ENCODE measurements around the gene SMYD3. TPM values are rescaled to one million over a fixed set of nuclear protein-coding genes. Genes with fewer than 3 reads are reported as not detected.

Gene SMYD3
- polyA plus RNA-seq, 1 donor: 7.1 TPM

DNA sequence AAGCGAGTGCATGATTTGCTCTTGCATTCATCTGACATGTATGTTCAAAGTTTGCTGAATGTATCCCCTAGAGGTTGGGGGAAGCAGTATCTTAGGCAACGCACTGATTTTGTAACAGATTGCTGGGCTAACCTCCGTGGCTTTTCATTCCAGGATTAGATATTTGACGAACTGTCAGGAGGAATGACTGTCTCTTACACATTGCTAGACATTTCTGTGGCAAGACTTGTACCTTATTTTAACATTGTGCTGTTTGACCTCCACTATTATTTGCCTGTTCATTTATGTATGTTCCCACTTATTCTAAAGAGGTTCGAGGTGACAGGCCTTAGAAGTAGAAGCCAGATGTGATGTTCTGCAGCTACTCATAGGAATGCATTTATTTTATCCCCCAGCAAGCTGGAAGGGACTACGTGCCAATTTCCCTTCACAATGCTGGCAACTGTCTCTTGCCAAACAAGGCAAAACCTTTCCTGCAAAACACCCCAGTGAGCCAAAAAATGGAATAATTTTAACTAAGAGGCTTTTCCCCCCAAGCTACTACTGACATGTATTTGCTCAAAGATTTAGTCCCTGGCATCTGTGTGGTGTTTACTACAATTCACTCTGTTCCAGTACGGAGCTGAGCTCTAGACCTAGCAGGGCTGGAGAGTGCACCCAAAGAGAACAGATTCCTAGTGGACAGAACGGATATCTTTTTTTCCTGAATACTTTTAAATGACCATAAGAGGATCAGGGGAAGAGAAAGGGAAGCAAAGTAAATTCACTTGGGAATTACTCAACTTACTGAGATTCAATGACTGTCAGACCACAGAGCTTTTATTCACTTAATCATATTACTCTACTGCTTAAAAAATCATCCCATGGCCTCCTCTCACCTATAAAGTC is 646.2 kb downstream of the SMYD3 start:
- no peak for DNase-seq

DNA sequence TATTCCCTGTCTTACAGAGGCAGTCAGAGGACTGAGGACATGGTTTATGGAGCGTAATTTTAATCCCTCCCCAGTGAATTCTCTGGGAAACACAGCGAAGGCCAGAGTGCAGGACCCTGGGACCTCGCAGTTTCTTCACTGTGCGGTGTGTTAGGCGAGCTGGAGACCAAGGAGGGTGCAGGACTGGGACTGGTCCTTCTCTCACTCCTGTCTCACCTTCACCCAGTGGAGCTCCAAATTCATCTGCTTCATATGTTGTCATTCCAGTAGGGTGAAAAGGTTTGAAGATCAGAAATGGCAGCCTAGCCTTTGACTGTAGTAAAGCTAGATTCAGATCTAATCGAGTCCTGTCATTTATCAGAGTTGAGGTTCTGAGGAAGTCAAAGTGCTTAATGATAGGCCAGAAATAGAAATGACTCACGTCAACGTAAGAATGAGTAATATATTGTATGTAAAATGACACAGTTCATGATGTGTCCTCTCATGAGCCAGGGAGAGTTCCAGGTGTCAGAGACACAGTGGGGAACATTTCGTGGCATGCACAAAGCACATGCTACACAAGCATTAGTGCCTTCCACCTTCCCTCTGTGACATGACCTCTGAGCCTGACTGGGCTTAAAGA is 647.5 kb downstream of the SMYD3 start:
- DNase-seq: no peak

DNA sequence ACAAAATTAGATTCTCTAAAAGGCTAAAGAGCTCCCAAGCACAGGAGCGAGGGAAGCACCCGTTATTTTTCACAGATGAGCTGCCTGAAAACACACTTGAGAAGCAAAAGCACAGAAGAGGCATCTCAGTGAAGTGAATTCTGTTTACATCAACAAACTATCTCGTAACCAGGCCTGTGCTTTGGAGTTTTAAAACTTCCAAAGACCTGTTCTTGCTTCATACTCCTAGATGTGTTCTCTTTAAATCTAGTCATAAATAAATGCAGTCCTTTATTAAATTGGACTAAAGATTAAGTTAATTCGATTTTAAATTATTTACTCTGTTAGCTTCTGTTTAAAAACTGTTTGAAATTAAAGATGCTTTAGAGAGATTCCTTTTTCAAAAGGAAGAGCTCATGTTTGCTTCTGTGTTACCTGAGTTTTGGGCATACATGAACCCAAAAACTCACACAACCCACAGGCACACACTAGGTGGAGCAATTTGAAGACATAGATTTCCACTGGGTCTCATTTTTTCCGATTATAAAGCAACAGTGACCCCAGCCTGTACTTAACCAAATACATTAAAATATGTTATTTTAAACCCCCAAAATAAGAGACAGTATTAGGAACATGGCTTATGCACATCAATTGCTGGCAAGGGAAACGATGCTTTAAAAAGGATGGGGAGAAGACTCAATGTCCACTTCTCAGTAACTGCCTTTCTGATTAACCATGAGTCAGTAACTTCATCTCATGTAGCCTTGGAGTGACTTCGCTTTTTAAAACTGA is 648.2 kb downstream of the SMYD3 start:
- DNase-seq: no peak

DNA sequence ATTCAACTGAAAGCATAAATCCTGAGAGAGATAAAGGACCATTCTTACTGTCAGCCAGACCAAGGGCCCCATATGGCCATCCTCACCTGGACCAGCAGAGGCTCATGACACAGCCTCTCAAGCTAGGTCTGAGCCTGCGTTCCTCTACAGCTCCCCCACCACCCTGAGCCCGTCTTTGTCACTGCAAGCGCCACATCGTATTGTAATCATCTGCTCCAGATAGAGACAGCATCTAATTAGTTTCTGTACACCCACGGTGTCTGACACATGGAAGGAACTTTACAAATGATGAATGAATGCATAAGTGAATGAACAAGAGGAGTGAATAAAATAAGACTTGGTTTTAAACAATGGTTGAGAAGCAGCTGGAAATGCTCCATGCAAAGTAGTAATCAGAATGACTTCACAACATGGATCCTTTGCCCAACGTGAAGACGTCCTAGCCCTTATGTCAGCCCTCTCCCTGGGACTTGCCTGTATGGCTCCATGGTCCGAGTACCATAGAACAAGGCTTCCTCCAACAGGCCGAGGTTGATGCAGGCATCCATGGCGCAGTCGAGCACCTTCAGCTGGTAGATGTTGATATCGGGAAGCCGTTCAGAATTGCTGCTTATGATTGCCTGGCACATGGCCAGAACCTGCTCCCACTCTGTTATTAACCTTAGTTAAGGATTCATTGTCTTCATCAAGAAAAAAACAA is 648.9 kb downstream of the SMYD3 start:
- DNase-seq: no peak

DNA sequence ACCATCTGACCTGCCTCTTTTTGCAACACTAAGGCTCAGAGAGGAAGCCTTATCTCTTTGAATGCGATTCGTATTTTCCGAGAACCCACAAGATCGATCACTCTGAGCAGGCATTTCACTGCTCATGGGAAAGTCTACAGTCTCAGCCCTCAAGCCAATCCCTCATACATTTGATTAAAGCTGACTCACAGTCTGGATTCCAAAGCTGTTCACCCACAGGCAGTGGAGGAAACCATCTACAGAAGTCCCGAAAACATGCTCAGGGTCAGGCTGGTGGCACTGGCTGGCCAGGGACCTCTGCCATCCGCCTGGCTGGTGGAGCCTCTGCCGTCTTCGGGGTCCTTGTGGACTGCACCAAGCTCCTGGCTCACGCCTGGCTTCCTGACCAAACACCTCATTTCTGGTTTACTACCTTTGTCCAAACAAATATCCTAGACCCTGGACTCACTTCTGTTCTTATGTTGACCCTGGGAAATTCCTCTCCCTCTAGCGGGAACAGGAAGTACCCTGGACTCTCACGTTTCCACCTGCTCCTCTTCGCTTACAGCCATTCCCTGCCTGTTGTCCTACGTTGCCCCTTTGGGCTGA is 650.0 kb downstream of the SMYD3 start:
- DNase-seq: no peak

DNA sequence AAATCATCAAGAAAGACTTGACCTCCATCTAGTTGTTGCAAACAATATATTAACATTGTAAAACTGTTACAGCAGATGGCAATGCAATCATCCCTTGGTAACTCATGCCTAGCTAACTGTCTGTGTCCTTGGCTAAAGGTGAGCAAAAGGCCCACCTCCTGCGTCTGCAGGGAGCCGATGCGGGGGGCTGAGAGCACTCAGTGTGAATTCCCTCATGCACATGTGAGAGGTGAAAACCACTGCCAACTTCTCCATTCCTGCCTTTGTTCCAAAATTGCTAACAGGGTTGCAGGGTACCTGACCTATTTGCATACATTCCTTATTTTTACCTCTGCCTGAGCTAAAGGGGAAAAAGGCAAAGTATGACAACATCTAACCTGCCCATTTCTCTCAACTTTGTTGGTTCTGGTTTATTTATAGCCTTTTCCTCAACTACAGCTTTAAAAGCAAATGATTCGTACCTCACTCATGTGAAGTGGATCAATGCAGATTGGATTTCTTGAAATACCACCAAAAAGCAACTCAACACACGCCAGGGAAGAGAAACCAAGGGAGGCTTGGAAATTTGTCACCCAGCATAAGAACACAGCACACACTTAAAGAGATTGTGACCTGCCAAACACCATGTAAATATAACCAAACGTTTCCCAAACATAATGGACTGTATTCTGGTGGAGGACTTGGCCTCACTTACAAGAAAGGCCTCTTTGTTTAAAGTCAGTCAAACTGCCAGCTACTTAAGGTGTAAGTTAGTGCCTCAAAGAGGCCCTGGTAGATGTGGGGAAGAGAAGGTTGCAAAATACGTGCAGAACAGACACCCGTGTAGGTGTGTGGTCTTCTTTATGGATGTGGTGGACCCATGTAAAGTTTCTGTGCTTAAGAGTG is 651.0 kb downstream of the SMYD3 start:
- no peak for DNase-seq

DNA sequence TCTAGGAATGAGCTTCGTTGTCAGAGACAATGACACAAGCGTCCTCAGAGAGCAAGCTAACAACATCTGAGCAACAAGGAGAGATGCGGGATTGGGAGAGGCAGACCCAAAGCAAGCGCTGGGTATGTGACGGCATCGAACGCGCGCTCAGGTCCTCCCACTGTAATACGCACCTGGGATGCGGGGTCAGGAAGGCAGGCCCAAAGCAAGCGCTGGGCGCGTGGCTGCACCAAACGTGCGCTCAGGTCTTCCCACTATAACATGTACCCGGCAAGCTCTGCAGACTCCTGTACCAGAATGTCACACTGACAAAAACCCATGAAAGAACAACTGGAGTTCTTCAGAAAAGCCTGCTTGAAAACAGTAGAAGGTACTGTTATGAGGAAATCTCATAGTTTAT is 653.8 kb downstream of the SMYD3 start:
- DNase-seq: no peak

DNA sequence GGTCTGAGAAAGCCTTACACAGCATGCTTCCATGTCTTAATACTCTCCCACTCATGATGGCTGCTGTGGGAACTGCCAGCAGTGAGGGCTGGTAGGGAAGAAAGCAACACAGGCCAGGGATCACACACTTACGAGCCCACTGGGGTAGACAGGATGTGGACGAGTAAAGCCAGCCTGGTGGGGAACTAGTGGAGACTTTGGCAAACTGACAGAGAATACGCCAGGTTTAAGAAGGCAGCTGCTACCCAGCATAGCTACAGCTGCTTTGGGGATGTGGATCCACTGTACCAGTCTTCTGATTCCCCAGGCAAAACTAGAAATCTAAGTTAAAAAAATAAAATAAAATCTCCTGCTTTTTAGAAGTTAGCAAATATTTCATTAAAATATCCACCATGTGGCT is 664.0 kb downstream of the SMYD3 start:
- DNase-seq: no peak

DNA sequence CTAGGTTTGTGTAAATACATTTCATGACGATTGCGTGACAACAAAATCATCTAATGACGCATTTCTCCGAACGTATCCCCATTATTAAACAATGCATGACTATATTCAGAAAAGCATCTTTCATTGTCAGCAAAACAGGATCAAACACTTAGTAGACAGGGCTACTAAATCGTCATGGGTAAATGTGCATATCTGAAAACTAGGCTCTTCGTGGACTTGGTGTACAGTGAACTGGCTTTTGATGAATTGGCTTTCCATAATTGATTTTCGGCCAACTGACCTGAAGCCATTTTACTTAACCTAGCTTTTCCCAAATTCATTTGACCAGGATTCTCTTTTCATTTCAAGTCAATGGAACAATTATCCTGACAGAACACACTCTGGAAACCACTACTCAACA is 665.0 kb downstream of the SMYD3 start:
- DNase-seq: no peak

DNA sequence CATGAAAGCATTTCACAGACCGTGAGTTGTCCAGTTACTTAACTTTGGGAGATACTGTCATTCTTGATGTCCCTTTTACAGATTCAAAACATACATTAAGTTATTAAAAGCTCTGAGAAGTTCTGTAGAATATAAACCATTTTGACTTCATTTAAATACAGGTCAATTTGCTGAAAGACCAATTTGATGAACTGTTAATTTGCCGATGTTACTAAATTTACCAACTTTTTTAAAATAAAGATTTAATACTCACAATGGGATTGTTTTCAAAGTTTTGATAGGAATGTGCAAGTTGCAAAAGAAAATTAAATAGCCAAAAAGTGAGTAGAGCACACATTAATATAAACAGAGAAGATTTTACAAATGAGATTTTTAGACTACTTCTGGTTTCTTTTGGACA is 666.1 kb downstream of the SMYD3 start:
- no peak for DNase-seq

DNA sequence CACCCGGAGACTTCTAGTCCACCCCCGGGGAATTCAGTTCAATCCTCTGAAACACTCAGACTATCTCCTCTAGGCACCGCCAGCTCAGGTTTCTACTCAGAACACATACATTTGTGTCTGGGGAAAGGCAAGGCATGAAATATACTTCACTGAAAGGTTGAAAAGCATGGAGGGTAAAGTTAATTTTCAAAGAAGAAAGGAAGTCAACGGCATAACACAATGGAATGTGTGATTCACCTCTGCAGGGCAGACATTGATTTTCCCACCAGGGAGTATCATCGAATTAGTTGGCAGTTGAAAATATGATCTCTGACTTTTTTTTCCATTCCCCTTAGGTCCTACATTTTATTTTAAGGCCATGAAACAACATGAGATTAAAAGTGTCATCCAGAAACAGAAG is 669.4 kb downstream of the SMYD3 start:
- no peak for DNase-seq

DNA sequence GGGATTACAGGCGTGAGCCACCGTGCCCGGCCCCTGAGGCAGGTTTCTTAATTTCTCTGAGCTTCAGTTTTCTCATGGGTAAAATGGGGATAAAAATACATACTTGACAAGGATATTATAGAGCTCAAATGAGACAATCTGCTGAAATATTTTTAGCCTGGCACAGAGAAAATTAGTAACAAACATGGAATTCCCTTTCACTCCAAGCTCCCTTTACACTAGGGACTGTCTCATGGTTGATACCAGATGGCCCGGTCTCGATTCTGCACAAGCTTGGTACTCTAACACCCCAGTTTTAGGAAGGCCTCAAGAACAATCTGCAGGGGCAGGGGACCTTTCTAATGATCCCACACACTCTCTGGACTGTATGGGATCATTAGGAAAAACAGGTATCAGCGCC is 671.7 kb downstream of the SMYD3 start:
- no peak for DNase-seq

DNA sequence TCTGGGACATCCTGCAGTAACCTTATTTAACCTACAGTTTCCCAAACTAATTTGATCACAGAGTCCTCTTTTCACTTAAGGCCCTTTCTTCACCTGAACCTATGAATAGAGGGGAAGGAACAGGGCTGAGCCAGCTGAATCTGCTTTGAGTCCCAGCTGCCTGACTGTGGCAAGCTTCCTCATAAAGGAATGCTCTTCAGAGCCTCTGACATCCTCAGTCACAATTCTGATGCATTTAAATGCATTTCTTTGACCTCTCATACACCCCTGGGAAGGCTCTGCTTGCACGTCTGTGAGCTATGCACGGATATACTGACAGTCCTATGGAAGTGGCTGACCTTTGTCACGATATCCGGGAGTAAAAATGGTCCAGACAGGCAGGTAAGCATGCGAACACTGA is 673.1 kb downstream of the SMYD3 start:
- no peak for DNase-seq

DNA sequence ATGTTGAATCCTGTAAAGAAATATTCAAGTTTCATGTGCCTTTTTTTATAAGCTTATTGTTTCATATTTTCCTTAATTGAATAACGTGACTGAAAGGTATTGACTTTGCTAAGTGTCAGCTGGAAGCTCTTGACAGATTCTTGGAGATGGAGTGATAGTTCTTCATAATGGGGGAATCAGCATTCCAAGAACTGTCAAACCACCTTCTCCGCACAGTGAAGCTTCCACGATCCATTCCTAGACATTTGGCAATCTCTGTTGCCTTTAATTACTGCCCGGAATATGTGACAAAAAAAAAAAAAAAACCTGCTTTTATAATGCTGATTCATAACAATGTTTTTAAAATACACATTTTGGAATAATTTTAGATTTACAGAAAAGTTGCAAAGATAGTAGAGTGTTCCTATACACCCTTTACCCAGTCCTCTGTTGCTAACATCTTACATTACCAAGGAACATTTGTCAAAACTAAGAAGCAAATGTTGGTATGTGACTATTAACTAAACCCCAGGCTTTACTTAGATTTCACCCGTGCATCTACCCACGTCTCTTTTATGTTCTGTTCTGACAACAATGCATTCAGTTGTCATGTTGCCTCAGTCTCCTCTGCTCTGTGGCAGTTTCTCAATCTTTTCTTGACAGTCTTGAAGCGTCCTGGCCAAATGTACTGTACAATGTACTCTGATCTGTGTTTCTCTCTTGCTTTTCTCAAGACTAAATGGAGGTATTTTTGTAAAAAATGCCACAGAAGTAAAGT is 674.1 kb downstream of the SMYD3 start:
- DNase-seq: no peak

DNA sequence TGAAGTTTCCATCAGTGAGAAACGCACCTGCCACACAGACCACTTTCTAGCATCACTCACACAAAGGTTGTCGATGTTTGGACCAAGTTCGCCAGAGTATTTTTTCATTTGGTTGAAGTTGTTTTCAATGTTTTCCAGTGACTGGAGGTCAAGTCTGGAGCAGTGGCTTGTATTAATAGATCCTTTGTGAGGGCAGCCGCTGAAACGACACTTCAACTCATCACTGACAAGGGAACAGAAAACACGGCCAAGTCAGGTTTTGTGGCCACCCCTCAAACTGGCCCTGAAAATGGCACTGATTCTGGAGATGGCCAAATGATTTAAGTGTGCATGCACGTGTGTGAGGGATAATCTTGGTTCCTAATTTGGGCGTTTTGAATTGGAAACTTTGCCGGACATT is 675.6 kb downstream of the SMYD3 start:
- no peak for DNase-seq

DNA sequence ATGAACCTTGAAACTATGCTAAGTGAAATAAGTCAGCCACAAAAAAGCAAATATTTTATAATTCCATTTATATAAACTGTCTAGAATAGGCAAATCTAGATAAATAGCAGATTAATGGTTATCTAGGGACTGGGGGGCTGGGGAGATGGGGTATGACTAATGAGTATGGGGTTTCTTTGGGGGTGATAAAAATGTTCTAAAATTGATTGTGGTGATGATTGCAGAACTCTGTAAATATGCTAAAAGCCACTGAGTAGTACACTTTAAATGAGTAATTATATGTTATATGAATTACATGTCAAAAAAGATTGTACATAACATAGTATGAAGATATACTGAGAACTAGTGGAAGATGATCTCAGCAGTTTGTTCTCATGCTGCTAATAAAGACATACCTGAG is 677.3 kb downstream of the SMYD3 start:
- DNase-seq: no peak

DNA sequence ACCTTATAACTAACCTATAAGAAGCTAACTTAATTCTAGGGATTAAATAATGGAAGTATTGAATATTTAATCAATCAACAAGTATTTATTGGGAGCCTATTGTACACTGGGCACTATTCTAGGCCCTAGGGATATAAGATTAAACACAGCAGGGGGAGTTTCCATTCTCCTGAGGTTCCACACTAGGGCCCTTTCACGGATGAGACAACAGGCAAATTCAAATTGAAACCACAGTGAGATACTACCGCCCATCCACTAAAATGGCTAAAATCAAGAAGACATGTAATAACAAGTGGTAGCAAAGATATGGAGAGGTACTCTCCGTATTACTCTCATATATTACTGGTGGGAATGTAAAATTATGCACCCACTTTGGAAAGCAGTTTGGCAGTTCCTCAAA is 677.9 kb downstream of the SMYD3 start:
- DNase-seq: no peak

DNA sequence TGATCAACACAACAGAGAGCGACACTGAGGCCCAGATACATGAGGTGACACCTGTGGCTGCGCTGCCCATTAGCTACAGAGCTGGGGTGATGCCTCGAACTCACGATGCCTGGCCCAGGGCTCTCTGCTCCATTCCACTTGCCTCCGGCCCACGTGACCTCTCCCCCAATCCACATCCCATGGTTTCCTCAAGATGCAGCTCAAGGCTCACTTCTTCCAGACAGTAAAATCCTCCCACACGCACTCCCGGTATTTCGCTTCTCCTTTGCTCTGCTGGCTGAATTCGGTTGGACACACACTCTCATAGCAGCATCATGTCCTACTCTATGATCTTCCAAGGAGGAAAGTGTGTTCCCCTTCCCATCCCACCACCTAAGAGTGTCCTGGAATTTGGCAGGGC is 679.8 kb downstream of the SMYD3 start:
- no peak for DNase-seq

DNA sequence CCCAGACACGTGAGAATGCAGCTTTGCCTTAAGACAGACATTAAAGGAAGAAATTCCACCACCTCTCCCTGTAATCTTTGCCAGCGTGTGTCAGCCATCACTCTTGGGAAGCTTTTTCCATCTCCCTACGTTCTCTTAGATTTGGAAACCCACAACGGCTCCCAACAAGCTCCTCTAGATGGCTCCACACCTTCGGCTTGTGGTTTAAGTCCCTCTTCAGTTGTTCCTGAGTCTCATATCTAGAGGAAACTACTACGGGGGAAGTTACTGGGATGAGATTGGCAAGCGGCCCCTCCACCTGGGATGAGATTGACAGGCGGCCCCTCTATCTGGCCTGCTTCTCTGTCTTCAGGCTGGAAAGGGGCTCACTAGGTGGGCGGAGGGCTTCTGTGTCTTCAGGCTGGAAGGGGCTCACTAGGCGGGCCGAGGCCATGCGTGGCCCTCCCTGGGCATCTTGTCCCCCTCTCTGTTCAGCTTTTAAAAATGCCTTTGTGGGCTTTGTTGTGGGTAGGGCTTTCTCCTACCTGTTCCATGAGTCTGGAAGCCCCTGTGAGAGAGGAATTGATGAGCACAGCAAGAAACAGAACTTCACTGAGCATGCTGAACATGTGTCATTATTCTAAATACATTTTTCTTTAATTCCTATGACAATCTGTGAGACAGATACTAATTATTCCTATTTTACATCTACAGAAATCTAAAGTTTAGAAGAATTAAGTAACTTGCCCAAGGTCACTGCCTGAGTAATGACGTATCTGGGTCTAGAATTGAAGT is 681.8 kb downstream of the SMYD3 start:
- no peak for DNase-seq

All from hindlimb muscle (tissue), 1 donor.